ENCODE data around the gene ULK3. TPM values are rescaled to one million over a fixed set of nuclear protein-coding genes. Genes with fewer than 3 reads are reported as not detected.

ULK3 gene
- total and polyA plus RNA-seq, 2 donors (not counting 3 experiments of a cell fraction or from before 2014, with no cell fraction given), result 36.0 to 48.6 TPM

- no peak for FAIRE-seq
- intact Hi-C loops (cut with micrococcal nuclease) (no loop called here), dilution Hi-C loops (cut with MboI; ENCODE audit: extremely low pct_ligation_motif_present, low sequenced_read_pairs) (no loop called here)
- peaks cover 0 to 4% of the 10 kb centered on the region in 2 experiments for H3K36me3 ChIP-seq (ENCODE audit: control insufficient read depth in 2 of 2, extremely low read depth in 1 of 2, insufficient read depth in 2 of 2, low read length in 2 of 2)
- ChIA-PET POLR2A (no interaction called here), CTCF (interaction anchor here (0.7 to 1.4 kb wide), 2 partner anchors 62 to 64 kb away, joined by 3 to 14 read pairs; no protein-coding TSS in a partner anchor)
- no peak overlapping the region for H3K4me3 ChIP-seq (replicated peaks in 1 of 3; ENCODE audit: insufficient read depth in 1 of 3, low read depth in 1 of 3, low read length in 3 of 3)
- no peak for DNase-seq (ENCODE audit: low read depth, low spot score)
- H3K9ac ChIP-seq (replicated peaks; ENCODE audit: extremely low read depth, insufficient read depth, low read length), result no peak overlapping the region
- H3K79me2 ChIP-seq (ENCODE audit: control insufficient read depth, insufficient read depth, low read length), result no peaks in the 10 kb centered on the region
- BruUV-seq (replicated peaks), result no TSS peak
- no peak overlapping the region for H2AFZ ChIP-seq (ENCODE audit: low read depth, low read length)
- no peaks in the 10 kb centered on the region for H3K9me3 ChIP-seq (replicated peaks; ENCODE audit: control insufficient read depth, insufficient read depth, low read length)
- TF ChIP-seq FOS (IDR thresholded peaks at IDR 0.05; ENCODE audit: borderline replicate concordance, insufficient read depth, low read length) (no peak), POLR2AphosphoS5 (IDR thresholded peaks at IDR 0.05; ENCODE audit: insufficient read depth, low read depth, low read length) (no peak), CTCF (IDR thresholded peaks at IDR 0.05; ENCODE audit: extremely low read depth in 1 of 2, insufficient read depth in 1 of 2, low read depth in 1 of 2, low read length in 2 of 2) (no peak), GATA2 (IDR thresholded peaks at IDR 0.05; ENCODE audit: insufficient read depth, insufficient read length, low read depth, low read length) (no peak), MYC (IDR thresholded peaks at IDR 0.05; ENCODE audit: low read depth, low read length) (no peak), JUN (IDR thresholded peaks at IDR 0.05; ENCODE audit: borderline replicate concordance, insufficient read depth, insufficient read length, low read depth) (no peak), EZH2 (IDR thresholded peaks at IDR 0.05; ENCODE audit: borderline replicate concordance, low read depth, low read length, severe bottlenecking) (no peak), POLR2A (IDR thresholded peaks at IDR 0.05; ENCODE audit: low read depth, low read length) (no peak)
- TF ChIP-seq, protein P1, sequence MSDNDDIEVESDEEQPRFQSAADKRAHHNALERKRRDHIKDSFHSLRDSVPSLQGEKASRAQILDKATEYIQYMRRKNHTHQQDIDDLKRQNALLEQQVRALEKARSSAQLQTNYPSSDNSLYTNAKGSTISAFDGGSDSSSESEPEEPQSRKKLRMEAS (IDR thresholded peaks at IDR 0.05; ENCODE audit: insufficient read depth, insufficient read length), result no peak
- H3K9me1 ChIP-seq (replicated peaks; ENCODE audit: control insufficient read depth, extremely low read depth, insufficient read depth, low read length), result no peaks in the 10 kb centered on the region
- H4K20me1 ChIP-seq (replicated peaks; ENCODE audit: control insufficient read depth, extremely low read depth, insufficient read depth, low read length), result no peaks in the 10 kb centered on the region
- H3K4me2 ChIP-seq (ENCODE audit: insufficient read depth, low read length), result no peak overlapping the region
- H3K4me1 ChIP-seq (ENCODE audit: control insufficient read depth, extremely low read depth, insufficient read depth, low read length), result no peaks in the 10 kb centered on the region
- H3K27ac ChIP-seq (ENCODE audit: insufficient read depth, low read depth, low read length), result no peak overlapping the region
- H3K27me3 ChIP-seq (ENCODE audit: control insufficient read depth in 2 of 2, insufficient read depth in 2 of 2, low read length in 2 of 2), result peaks cover 4 to 10% of the 10 kb centered on the region in 2 experiments
Measured at GRCh38 chr15:74832826-74833225, 10.1 kb downstream of the ULK3 start.

Measured in endothelial cell of umbilical vein (primary cell).